ENCODE measurements around the gene DERL2.

DNA sequence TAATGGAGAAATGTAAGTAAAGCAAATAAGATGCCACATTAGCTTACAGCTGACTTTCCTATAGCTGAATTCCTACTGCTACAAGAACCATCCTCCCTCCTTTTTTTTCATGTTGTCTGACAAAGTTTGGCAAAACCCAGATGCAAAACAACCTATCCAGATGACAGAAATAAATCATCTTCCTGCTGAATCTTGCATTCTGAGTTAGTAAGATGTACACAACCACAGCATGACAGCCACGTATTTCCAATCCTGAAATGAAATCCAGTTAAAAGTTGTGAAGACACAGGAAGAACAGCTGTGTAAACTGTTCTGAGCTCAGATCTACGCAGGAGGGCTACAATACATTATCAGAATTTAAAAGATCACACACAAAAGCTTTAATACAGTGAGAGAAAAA, 12.1 kb downstream of the DERL2 start:
- TF ChIP-seq, protein P1, sequence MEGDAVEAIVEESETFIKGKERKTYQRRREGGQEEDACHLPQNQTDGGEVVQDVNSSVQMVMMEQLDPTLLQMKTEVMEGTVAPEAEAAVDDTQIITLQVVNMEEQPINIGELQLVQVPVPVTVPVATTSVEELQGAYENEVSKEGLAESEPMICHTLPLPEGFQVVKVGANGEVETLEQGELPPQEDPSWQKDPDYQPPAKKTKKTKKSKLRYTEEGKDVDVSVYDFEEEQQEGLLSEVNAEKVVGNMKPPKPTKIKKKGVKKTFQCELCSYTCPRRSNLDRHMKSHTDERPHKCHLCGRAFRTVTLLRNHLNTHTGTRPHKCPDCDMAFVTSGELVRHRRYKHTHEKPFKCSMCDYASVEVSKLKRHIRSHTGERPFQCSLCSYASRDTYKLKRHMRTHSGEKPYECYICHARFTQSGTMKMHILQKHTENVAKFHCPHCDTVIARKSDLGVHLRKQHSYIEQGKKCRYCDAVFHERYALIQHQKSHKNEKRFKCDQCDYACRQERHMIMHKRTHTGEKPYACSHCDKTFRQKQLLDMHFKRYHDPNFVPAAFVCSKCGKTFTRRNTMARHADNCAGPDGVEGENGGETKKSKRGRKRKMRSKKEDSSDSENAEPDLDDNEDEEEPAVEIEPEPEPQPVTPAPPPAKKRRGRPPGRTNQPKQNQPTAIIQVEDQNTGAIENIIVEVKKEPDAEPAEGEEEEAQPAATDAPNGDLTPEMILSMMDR (IDR thresholded peaks at IDR 0.05 in 4 of 5, conservative IDR thresholded peaks at IDR 0.05 in 1 of 5) = no peak
- no peak for TF ChIP-seq POLR2A (IDR thresholded peaks at IDR 0.05)
